ENCODE data around the gene MAP3K5. TPM values are rescaled to one million over a fixed set of nuclear protein-coding genes. Genes with fewer than 3 reads are reported as not detected.

Gene MAP3K5
- total and polyA plus RNA-seq, 9 of the 15 experiments (the other 6 are each of a cell fraction or from before 2014, with no cell fraction given) = 2.2 to 13.0 (median 9.9) TPM

DNA sequence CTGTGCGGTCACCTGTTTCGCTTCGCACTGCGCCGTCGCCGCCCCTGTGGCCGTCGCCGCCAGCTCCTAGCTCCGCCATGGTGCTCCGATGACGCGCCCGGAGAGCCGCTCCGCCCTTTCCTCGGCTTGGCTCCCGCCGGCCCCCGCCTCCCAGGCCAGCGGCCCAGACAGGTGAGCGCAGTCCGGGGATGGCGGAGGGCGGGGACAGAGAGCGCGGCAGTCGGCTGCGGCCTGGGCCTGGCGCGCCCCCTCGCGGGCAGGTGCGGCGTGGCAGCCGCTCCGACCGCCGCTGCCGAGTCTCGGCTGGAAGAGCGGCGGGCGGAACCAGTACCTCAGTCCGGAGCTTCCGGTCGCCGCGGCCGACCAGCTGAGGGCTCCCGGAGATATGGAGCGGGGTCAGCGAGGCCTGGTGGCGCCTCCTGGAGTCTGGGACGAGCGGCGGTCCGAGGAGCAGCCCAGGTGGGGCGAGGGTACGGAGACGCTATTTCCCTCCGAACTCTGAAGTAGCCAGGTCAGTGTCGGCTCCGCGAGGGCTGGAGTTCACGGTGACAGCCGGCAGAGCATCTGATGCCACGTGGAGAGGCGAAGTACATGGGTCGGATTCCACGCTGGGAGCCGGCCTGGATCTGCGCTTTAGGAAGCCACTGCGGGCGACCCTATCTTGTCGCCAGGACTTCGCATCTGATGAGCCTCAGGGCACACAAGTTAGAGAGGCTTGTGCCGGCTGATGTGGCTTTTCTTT is 241.8 kb downstream of the MAP3K5 start, which contains the start of gene MAP7 (continued):
- TF ChIP-seq, protein P1, sequence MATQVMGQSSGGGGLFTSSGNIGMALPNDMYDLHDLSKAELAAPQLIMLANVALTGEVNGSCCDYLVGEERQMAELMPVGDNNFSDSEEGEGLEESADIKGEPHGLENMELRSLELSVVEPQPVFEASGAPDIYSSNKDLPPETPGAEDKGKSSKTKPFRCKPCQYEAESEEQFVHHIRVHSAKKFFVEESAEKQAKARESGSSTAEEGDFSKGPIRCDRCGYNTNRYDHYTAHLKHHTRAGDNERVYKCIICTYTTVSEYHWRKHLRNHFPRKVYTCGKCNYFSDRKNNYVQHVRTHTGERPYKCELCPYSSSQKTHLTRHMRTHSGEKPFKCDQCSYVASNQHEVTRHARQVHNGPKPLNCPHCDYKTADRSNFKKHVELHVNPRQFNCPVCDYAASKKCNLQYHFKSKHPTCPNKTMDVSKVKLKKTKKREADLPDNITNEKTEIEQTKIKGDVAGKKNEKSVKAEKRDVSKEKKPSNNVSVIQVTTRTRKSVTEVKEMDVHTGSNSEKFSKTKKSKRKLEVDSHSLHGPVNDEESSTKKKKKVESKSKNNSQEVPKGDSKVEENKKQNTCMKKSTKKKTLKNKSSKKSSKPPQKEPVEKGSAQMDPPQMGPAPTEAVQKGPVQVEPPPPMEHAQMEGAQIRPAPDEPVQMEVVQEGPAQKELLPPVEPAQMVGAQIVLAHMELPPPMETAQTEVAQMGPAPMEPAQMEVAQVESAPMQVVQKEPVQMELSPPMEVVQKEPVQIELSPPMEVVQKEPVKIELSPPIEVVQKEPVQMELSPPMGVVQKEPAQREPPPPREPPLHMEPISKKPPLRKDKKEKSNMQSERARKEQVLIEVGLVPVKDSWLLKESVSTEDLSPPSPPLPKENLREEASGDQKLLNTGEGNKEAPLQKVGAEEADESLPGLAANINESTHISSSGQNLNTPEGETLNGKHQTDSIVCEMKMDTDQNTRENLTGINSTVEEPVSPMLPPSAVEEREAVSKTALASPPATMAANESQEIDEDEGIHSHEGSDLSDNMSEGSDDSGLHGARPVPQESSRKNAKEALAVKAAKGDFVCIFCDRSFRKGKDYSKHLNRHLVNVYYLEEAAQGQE (IDR thresholded peaks at IDR 0.05; ENCODE audit: borderline replicate concordance) = peak; percentile 79
- TF ChIP-seq, protein P1 (CRISPR knock-in tag; IDR thresholded peaks at IDR 0.05; ENCODE audit: low read depth) = peak; percentile 79
- TF ChIP-seq, protein P2, sequence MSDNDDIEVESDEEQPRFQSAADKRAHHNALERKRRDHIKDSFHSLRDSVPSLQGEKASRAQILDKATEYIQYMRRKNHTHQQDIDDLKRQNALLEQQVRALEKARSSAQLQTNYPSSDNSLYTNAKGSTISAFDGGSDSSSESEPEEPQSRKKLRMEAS (CRISPR knock-in tag; IDR thresholded peaks at IDR 0.05) = peak; percentile 69
- TF ChIP-seq, protein P3, sequence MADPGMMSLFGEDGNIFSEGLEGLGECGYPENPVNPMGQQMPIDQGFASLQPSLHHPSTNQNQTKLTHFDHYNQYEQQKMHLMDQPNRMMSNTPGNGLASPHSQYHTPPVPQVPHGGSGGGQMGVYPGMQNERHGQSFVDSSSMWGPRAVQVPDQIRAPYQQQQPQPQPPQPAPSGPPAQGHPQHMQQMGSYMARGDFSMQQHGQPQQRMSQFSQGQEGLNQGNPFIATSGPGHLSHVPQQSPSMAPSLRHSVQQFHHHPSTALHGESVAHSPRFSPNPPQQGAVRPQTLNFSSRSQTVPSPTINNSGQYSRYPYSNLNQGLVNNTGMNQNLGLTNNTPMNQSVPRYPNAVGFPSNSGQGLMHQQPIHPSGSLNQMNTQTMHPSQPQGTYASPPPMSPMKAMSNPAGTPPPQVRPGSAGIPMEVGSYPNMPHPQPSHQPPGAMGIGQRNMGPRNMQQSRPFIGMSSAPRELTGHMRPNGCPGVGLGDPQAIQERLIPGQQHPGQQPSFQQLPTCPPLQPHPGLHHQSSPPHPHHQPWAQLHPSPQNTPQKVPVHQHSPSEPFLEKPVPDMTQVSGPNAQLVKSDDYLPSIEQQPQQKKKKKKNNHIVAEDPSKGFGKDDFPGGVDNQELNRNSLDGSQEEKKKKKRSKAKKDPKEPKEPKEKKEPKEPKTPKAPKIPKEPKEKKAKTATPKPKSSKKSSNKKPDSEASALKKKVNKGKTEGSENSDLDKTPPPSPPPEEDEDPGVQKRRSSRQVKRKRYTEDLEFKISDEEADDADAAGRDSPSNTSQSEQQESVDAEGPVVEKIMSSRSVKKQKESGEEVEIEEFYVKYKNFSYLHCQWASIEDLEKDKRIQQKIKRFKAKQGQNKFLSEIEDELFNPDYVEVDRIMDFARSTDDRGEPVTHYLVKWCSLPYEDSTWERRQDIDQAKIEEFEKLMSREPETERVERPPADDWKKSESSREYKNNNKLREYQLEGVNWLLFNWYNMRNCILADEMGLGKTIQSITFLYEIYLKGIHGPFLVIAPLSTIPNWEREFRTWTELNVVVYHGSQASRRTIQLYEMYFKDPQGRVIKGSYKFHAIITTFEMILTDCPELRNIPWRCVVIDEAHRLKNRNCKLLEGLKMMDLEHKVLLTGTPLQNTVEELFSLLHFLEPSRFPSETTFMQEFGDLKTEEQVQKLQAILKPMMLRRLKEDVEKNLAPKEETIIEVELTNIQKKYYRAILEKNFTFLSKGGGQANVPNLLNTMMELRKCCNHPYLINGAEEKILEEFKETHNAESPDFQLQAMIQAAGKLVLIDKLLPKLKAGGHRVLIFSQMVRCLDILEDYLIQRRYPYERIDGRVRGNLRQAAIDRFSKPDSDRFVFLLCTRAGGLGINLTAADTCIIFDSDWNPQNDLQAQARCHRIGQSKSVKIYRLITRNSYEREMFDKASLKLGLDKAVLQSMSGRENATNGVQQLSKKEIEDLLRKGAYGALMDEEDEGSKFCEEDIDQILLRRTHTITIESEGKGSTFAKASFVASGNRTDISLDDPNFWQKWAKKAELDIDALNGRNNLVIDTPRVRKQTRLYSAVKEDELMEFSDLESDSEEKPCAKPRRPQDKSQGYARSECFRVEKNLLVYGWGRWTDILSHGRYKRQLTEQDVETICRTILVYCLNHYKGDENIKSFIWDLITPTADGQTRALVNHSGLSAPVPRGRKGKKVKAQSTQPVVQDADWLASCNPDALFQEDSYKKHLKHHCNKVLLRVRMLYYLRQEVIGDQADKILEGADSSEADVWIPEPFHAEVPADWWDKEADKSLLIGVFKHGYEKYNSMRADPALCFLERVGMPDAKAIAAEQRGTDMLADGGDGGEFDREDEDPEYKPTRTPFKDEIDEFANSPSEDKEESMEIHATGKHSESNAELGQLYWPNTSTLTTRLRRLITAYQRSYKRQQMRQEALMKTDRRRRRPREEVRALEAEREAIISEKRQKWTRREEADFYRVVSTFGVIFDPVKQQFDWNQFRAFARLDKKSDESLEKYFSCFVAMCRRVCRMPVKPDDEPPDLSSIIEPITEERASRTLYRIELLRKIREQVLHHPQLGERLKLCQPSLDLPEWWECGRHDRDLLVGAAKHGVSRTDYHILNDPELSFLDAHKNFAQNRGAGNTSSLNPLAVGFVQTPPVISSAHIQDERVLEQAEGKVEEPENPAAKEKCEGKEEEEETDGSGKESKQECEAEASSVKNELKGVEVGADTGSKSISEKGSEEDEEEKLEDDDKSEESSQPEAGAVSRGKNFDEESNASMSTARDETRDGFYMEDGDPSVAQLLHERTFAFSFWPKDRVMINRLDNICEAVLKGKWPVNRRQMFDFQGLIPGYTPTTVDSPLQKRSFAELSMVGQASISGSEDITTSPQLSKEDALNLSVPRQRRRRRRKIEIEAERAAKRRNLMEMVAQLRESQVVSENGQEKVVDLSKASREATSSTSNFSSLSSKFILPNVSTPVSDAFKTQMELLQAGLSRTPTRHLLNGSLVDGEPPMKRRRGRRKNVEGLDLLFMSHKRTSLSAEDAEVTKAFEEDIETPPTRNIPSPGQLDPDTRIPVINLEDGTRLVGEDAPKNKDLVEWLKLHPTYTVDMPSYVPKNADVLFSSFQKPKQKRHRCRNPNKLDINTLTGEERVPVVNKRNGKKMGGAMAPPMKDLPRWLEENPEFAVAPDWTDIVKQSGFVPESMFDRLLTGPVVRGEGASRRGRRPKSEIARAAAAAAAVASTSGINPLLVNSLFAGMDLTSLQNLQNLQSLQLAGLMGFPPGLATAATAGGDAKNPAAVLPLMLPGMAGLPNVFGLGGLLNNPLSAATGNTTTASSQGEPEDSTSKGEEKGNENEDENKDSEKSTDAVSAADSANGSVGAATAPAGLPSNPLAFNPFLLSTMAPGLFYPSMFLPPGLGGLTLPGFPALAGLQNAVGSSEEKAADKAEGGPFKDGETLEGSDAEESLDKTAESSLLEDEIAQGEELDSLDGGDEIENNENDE (IDR thresholded peaks at IDR 0.05; ENCODE audit: low read depth, low read length) = no peak
- no peak for TF ChIP-seq BCOR (IDR thresholded peaks at IDR 0.05)
